ENCODE measurements around the gene MYEF2.

- TF ChIP-seq TAF1 (IDR thresholded peaks at IDR 0.05; ENCODE audit: borderline replicate concordance, low read depth, low read length) (no peak), POLR2AphosphoS5 (IDR thresholded peaks at IDR 0.05; ENCODE audit: low read depth, low read length) (no peak), POLR2A (IDR thresholded peaks at IDR 0.05; ENCODE audit: low read depth, low read length) (no peak)
These were observed 7.1 kb downstream of the MYEF2 start for GRCh38 chr15:48170981-48171380.
